Activated CD4-positive, alpha-beta T cell treated with anti-CD3 and anti-CD28 coated beads for 24 hours (primary cell): ENCODE measurements around the gene SGO1.
"Not testable (repeated sequence)": the region's sequence is repeated elsewhere in the genome, so short reads cannot be mapped to it uniquely, and the experiment has no call there.

Source experiments
- DNase-seq, 2 donors: peaks; one replicate each; pipeline ENCODE4 v3.0.0-alpha.2; 2020; ENCODE audit warnings: low read depth in 2 of 2

SGO1 gene

GRCh38 chr3:20185679-20186599 is at the start of gene SGO1:
Gene SGO1 (minus strand): TSS chr3:20186206. CDS start chr3:20184027, 2,179 bp downstream.
- DNase-seq: peak; percentile 98 to 99

DNA sequence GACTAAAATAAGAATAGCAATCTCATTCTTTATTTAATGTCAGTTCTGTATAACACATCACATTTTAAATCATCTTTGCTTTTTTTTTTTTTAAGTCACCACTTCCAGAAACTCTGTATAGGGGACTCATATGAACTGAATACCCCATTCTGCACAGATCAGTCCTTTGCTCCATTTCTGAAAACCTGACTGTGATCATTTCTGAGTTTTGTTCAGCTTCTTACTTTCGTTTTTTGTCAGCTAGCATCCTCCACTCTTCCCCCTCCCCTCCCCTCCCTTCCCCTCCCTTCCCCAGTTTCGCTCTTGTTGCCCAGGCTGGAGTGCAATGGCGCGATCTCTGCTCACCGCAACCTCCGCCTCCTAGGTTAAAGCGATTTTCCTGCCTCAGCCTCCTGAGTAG is 49.8 kb upstream of the SGO1 start:
- DNase-seq: no peak

DNA sequence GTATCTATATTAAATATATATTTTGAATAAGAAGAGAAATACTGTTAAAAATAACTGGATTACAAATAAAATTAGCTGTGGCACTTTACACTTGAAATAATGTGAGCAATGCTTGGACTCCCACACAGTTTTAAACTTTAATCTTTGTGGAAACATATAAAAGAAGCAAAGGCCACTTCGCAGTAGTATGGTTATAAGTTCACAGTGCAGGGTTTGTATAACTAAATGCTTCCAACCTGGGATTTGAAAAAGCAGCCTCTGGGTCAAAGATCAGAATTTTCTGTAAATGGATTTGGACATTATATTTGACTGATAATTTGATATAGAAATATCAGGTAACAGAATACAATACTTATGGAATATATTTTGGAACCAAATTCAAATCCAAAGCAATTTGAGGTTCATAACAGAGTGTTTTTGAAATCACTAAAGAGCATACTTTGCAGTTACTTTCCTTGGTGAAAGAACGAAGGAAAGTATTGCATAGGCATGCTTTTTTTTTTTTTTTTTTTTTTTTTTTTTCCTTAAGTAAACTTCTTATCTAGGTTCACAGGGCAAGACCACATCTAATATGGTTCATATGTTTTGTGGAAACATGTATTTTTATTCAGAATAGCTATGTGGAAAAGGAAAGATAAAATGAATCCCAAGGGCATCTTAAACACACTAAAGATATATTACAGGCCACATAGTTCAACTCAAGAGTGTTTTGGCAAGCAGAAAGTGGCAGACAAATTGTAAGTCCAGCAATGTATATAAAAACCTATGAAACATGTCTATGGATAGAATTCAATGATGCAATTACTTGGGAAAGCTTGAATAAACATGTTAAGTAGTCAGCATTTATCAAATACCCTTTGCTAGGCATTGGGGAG is 47.1 kb upstream of the SGO1 start:
- no peak for DNase-seq

DNA sequence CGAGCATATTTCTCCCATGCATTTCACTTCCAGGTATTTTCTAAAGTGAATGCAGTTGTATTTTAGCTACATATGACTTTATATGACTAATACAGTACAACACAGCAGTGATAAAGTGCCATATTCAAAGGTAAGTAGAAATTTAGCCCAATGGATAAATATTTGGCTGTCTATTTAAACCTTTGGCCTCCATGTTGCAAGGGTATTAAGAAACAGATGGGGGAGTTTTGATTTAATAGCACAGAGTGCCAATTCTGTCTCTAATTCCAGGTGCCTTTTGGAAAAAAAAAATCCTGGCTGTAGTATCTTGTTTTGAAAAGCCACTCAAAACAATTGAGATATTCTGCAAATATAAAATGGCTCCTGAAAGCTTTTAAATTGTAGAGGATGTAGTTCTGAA is 44.9 kb upstream of the SGO1 start:
- DNase-seq: no peak

GRCh38 chr3:20225769-20226168 is 39.8 kb upstream of the SGO1 start:
- no peak for DNase-seq

GRCh38 chr3:20222274-20222673 is 36.3 kb upstream of the SGO1 start:
- no peak for DNase-seq

GRCh38 chr3:20218215-20218614 is 32.2 kb upstream of the SGO1 start:
- DNase-seq: no peak

DNA sequence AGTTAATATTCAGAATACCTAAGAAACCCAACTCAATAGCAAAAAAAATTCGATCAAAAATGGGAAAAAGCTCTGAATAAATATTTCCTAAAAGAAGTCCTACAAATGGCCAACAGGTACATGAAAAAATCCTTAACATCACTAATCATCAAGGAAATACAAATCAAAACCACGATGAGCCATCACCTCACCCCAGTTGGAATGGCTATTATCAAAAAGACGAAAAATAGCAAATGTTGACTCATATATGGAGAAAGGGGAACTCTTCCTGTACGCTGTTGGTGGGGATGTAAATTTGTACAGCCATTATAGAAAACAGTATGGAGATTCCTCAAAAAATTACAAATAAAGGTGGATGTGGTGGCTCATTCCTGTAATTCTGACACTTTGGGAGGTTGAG is 29.6 kb upstream of the SGO1 start:
- DNase-seq: no peak

DNA sequence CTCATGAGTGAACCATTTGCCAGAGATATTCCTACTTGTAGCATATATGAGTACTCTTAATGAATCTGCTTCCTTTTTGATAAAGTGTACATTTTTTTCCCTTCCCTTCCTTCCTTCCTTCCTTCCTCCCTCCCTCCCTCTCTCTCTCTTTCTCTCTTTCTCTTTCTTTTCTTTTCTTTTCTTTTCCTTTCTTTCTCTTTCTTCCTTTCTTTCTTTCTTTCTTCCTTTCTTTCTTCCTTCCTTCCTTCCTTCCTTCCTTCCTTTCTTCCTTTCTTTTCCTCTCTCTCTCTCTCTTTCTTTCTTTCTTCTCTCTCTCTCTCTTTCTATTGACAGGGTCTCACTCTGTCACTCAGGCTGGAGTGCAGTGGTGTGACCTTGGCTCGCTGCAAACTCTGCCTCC is 27.5 kb upstream of the SGO1 start:
- DNase-seq: not testable (repeated sequence)

- not testable (repeated sequence) for DNase-seq
Measured at GRCh38 chr3:20207945-20208344, 21.9 kb upstream of the SGO1 start.

DNA sequence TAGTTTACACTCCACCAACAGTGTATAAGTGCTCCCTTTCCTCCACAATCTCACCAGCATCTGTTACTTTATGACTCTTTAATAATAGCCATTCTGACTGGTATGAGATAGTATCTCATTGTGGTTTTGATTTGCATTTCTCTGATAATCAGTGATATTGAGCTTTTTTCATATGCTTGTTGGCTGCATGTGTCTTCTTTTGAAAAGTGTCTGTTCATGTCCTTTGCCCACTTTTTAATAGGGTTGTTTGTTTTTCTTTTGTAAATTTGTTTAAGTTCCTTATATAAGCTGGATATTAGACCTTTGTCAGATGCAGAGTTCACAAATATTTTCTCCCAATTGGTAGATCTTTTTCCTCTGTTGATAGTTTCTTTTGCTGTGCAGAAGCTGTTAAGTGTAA is 19.9 kb upstream of the SGO1 start:
- not testable (repeated sequence) for DNase-seq

DNA sequence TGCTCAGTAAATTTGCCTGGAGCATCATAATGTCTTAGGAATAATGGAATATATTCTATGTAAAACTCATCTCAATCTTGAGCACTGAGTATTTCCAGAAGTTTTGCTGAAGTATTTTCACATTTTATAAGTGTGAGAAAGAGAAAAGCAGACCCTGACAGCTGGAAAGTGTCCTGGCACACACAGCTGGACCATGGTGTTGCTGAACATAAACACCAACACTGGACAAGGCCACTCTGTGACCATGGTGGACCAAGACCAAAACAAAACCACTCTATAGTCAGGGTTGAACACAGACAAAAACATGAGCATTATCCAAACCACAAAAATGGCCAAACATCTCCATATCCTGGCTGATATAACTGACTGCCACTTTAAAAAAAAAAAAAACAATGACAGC is 15.1 kb upstream of the SGO1 start:
- no peak for DNase-seq

DNA sequence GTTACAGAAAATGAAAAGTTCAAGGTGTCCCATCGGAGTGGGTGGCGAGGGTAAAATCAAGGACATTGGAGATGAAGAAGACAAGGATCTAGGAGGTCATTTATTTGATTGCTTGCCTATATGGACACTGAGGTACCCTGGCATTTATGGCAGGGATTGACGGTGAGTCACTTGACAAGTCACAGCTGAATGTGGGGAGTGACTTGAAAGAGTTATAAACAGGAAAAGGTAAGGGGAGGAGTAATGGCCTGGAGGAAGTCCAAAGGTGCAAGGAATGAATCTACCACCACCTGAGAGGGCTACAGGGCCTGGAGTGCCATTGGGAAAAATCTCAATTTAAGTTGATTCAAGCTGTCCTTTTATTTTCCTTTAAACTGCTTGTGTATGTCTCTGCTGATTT is 11.8 kb upstream of the SGO1 start:
- DNase-seq: no peak

GRCh38 chr3:20194793-20195460 is 8.9 kb upstream of the SGO1 start:
- no peak for DNase-seq

DNA sequence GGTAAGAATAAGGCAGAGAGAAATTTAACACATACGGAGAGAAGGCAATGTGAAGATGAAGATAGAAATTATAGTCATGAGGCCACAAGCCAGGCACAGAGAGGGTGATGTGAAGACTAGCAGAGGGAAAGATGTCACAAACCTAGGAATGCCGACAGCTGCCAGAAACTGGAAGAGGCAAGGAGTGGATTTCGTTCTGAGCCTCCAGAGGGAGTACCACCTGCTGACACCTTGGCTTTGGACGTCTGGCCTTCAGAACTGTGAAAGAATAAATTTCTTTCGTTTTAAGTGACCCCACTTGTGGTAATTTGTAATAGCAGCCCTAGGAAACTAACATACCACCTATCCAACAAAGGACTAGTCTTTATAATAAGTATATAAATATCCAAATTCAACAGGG is 5.0 kb upstream of the SGO1 start:
- DNase-seq: no peak

GRCh38 chr3:20186600-20187004 is 596 bp upstream of the SGO1 start:
- DNase-seq: no peak

GRCh38 chr3:20185331-20185678 is 701 bp downstream of the SGO1 start:
- DNase-seq: no peak

- no peak for DNase-seq
Measured at GRCh38 chr3:20182206-20182605, 3.8 kb downstream of the SGO1 start.

DNA sequence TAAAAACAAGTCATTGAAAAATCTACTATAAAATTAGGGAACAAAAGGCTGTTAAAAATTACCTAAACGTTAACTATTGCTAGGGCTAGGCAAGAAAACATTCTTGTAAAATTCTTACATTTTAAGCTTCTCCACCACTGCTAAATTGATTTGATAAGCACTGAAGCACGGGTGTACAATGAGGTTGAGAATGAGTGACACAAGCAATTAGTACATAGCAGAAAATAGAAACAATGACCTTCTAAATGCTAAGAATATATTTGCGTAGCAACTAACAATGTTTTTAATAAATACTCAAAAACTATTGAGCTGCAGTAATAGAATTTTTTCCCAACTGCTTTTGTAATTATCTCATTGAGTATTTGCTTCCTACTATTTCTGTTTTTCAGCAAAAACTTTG is 4.7 kb downstream of the SGO1 start:
- no peak for DNase-seq

- DNase-seq: no peak
Measured at GRCh38 chr3:20173844-20174410, 12.1 kb downstream of the SGO1 start.

DNA sequence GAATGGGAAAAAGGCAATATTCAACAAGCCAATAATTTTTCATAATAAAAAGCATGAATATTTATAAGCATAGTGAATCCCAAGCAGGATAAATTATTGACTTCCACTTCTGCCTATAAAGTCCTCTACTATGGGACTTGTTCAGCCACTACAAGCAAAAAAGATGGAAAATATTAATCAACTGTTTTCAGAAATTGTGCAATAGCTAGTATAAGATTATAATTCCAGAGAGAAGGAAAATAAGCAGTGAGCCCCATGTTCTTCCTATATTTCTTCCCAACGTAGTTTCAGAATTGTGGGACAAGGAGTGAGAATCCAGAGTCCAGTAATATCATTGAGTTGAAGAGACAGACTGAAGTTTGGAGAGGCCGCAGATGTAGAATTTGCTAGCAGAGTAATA is 24.3 kb downstream of the SGO1 start:
- DNase-seq: no peak

DNA sequence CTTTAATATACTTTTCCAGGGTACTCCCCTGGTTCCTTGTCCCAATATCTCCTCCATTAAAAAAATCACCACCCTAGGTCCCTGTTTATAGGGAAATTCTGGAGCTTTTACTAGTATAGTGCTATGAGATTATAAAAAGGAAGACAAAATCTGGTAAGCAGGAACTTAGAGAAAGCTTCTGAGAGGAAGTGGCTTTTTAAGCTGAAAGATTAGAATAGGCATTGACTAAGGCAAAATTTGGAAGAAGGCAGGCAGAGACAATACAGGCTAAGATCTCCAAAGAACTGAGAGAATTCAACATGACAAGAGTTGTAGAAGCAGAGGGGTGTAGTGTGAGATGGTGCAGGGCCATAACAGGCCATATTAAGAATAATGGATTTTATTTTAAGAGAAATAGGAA is 25.8 kb downstream of the SGO1 start:
- DNase-seq: no peak
